ENCODE results near the gene GCG. TPM values are rescaled to one million over a fixed set of nuclear protein-coding genes. Genes with fewer than 3 reads are reported as not detected.

GCG gene
- total RNA-seq, 4 donors from 2014 or later = not detected

DNA sequence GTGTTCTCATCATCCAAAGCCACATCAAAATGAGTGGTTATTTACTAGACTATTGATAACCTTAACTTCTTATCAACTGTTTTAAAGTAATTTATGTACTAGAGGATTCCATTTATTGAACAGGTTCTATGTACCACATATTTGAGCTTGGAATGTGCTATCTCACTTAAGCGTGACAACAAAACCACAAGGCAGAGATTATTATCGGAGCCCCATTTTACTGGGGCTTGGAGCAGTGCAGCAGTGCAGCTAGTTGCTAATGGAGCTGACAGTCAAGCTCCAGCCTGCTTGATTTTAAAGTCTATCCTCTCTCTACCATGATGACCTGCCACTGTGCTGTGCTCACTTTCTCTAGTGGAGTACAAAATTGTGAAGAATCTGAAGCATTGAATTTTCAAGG, 24.6 kb downstream of the GCG start:
- Histone ChIP-seq H3K36me3 (no peaks in the 10 kb centered on the region), H3K27ac (no peak overlapping the region), H3K9me3 (no peaks in the 10 kb centered on the region), H3K27me3 (no peaks in the 10 kb centered on the region), H3K4me1 (no peaks in the 10 kb centered on the region), H3K4me3 (no peak overlapping the region)
- WGBS = 86% methylated on average over 2 of the region's 2 CpGs
- no peak for DNase-seq (ENCODE audit: low spot score in 2 of 2)
- TF ChIP-seq POLR2A (IDR thresholded peaks at IDR 0.05) = no peak
- TF ChIP-seq, protein P1, sequence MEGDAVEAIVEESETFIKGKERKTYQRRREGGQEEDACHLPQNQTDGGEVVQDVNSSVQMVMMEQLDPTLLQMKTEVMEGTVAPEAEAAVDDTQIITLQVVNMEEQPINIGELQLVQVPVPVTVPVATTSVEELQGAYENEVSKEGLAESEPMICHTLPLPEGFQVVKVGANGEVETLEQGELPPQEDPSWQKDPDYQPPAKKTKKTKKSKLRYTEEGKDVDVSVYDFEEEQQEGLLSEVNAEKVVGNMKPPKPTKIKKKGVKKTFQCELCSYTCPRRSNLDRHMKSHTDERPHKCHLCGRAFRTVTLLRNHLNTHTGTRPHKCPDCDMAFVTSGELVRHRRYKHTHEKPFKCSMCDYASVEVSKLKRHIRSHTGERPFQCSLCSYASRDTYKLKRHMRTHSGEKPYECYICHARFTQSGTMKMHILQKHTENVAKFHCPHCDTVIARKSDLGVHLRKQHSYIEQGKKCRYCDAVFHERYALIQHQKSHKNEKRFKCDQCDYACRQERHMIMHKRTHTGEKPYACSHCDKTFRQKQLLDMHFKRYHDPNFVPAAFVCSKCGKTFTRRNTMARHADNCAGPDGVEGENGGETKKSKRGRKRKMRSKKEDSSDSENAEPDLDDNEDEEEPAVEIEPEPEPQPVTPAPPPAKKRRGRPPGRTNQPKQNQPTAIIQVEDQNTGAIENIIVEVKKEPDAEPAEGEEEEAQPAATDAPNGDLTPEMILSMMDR (IDR thresholded peaks at IDR 0.05) = no peak
- TF ChIP-seq EP300 (IDR thresholded peaks at IDR 0.05) = no peak
- no peak for TF ChIP-seq POLR2AphosphoS5 (IDR thresholded peaks at IDR 0.05)

DNA sequence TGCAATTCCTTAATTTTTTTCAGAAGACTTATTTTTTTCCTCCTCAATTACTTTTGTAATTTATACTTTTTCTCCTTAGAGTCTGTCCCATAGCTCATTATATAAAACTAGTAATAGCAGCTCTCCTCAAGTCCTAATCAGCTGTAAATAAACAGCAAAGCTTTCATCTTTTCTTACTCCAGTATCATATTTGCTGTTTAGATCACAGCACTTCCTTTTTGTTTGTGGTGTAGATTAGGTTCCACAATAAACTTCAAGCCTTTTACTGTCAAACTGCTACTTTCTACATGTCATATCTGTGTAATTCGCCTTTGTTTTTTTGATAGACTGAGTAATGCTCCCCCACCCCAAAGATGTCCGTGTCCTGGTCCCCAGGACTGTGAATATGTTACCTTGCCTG, 25.5 kb downstream of the GCG start:
- Histone ChIP-seq H3K36me3 (no peaks in the 10 kb centered on the region), H3K4me3 (no peak overlapping the region), H3K4me1 (no peaks in the 10 kb centered on the region), H3K27ac (no peak overlapping the region), H3K9me3 (no peaks in the 10 kb centered on the region), H3K27me3 (no peaks in the 10 kb centered on the region)
- DNase-seq (ENCODE audit: low spot score in 2 of 2) = no peak
- no peak for TF ChIP-seq POLR2A (IDR thresholded peaks at IDR 0.05)
- TF ChIP-seq POLR2AphosphoS5 (IDR thresholded peaks at IDR 0.05) = no peak
- TF ChIP-seq, protein P1 (IDR thresholded peaks at IDR 0.05) = no peak
- no peak for TF ChIP-seq EP300 (IDR thresholded peaks at IDR 0.05)
- WGBS = 81% methylated on average over 2 of the region's 2 CpGs

DNA sequence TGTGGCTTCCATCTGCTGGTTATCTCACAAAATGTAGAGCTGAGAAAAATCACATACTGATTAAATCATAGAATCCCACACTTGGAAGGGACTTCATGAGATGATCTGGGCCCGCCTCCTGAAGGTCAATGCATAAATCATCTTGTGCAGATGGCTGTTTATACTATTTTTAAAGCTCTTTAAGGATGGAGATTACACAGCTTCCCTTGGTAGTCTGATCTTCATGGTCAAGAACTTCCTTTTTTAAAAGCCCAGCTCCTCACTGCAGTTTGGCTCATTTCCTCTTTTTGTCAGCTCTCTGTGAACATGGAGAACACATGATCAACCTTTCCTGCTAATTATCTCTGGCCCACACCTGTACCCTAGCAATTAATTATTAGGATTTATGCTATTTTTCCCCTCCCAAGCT, 25.9 kb downstream of the GCG start:
- no peak for DNase-seq (ENCODE audit: low spot score in 2 of 2)
- Histone ChIP-seq H3K9me3 (no peaks in the 10 kb centered on the region), H3K27me3 (no peaks in the 10 kb centered on the region), H3K4me3 (no peak overlapping the region), H3K4me1 (no peaks in the 10 kb centered on the region), H3K36me3 (no peaks in the 10 kb centered on the region), H3K27ac (no peak overlapping the region)
- TF ChIP-seq POLR2AphosphoS5 (IDR thresholded peaks at IDR 0.05) = no peak
- TF ChIP-seq, protein P1 (IDR thresholded peaks at IDR 0.05) = no peak
- no peak for TF ChIP-seq POLR2A (IDR thresholded peaks at IDR 0.05)
- TF ChIP-seq EP300 (IDR thresholded peaks at IDR 0.05) = no peak
- WGBS = 50% methylated on average over 1 of the region's 1 CpG

DNA sequence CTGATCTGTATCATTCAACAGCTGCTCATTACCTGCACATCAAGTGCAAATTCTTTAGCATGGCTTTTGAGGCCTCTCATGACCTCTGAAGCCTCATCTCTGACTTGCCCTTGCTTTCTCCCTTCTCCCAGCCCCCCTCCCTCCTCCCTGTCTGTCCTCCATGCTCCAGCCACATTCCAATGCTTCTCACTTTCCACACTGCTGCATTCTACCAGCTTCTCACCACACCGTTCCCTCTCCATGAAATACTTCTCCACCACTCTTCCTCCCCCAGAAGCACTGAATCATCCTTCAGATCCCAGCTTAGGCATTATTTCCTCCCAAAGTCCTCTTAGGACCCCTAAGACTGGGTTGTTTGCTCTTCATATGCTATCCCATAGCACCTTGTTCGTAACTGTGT, 26.9 kb downstream of the GCG start:
- no peak for DNase-seq (ENCODE audit: low spot score in 2 of 2)
- no peaks in the 10 kb centered on the region for H3K27me3 ChIP-seq
- no peaks in the 10 kb centered on the region for H3K9me3 ChIP-seq
- no peak overlapping the region for H3K4me3 ChIP-seq
- no peak overlapping the region for H3K27ac ChIP-seq
- WGBS = 93% methylated on average over 2 of the region's 2 CpGs
- no peaks in the 10 kb centered on the region for H3K36me3 ChIP-seq
- TF ChIP-seq EP300 (IDR thresholded peaks at IDR 0.05) = no peak
- no peak for TF ChIP-seq POLR2A (IDR thresholded peaks at IDR 0.05)
- no peak for TF ChIP-seq POLR2AphosphoS5 (IDR thresholded peaks at IDR 0.05)
- TF ChIP-seq, protein P1 (IDR thresholded peaks at IDR 0.05) = no peak
- H3K4me1 ChIP-seq = no peaks in the 10 kb centered on the region

DNA sequence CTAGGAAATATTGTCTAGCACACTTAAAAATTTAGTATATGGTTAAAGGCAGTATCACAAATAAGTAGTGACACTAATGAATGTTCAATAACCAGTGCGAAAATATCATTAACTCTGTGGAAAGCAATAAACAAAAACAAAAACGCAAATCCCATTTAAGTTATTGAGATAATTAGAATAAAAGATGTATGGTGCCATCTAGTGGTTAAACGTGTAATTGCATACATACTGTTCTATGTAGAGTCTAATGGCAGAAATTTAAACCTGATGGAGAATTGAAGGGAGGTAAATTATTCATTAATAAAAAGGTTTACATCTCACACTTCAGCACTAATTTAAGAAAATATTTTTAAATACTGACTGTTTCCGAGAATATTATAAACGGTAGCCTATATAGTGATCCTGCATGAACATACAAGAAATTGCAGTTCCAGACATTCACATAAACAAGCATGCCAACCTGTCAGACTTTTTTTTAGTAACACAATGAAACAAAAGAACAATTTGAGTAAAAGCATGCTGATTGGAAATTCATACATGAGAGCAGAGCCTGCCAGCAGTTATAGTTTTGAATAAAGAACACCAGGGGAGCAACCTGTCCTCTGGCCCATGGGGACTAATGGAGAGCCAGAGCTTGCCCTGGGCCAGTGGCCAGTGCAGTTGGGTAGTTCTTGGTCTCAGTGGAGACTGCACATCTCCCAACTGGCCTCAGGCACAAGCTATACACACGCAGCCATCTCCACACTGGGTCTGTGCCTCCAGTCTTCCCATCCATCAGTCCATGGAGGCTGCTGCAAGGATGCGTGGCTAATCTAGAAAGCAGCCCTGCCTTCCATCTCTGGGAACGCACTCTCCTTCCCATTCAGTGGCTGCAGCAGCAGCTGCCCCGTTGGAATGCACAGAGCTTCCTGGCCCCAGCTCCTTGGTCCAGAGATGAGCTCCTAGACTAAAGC, 28.0 kb downstream of the GCG start:
- no peak for DNase-seq (ENCODE audit: low spot score in 2 of 2)
- WGBS = 39% methylated on average over 9 of the region's 9 CpGs

More for the DNA sequence above, 28.0 kb downstream of the GCG start:
- TF ChIP-seq, protein P1 (IDR thresholded peaks at IDR 0.05) = peak; percentile 33 to 53
- TF ChIP-seq POLR2AphosphoS5 (IDR thresholded peaks at IDR 0.05) = no peak
- Histone ChIP-seq H3K36me3 (no peaks in the 10 kb centered on the region), H3K4me1 (peaks cover under 1% of the 10 kb centered on the region), H3K9me3 (no peaks in the 10 kb centered on the region), H3K27ac (no peak overlapping the region), H3K27me3 (no peaks in the 10 kb centered on the region), H3K4me3 (no peak overlapping the region)
